ENCODE results near the gene ATP5F1B. TPM values are rescaled to one million over a fixed set of nuclear protein-coding genes. Genes with fewer than 3 reads are reported as not detected.

ATP5F1B gene
- total and polyA plus RNA-seq, 9 of the 15 experiments (the other 6 are each of a cell fraction or from before 2014, with no cell fraction given) = 908 to 3,125 (median 1,482) TPM

DNA sequence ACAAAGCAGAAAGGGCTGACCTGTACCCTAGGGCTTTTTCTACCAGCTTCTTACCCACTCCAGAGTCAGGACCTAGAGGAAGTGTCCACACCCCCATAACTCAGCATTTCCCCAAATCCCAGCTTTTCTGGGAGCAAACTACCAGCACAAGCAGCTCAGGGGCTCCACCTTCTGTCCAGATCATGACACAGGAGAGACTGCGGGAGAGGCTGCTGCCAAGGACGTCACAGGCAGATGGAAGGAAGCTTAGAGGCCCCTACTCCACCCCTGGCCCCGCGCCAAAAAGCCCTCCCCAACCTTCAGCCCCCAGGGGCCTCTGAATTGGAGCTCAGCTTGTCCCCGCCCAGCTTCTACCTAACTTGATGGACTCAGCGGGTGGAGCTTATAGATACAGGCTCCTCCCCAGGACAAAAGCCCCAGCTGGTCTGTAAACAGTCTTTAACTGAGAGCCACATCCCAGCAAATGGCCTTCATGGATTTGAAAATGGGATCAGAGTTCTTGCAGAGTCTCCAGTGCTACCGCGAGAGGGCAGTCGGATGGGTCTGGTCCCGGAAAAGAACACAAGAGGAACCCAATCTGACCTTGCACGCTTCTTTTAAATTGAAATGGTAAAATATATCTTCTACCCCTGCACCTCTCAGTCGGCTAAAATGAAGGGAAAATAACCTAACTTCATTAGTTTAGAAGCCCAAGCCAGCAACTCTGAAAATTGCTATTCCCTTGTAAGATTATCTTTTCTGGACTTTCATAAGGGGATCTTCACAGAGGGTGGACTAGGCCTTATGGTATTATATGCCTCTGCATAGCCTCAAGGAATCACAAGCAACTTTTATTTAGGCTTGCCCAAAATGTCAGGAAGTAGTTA is 8.9 kb downstream of the ATP5F1B start (continued):
- TF ChIP-seq, protein P1, sequence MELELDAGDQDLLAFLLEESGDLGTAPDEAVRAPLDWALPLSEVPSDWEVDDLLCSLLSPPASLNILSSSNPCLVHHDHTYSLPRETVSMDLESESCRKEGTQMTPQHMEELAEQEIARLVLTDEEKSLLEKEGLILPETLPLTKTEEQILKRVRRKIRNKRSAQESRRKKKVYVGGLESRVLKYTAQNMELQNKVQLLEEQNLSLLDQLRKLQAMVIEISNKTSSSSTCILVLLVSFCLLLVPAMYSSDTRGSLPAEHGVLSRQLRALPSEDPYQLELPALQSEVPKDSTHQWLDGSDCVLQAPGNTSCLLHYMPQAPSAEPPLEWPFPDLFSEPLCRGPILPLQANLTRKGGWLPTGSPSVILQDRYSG (tag; conservative IDR thresholded peaks at IDR 0.05; ENCODE audit: low read depth) = no peak
- 0 out of 2 replicates have a peak, but pooled peaks have one; percentile 8 for TF ChIP-seq CHCHD3 (CRISPR knock-in tag; IDR thresholded peaks at IDR 0.05)
- TF ChIP-seq BDP1 (IDR thresholded peaks at IDR 0.05; ENCODE audit: insufficient read depth, insufficient read length) = no peak
- TF ChIP-seq MAX (CRISPR knock-in tag; IDR thresholded peaks at IDR 0.05) = no peak
- TF ChIP-seq STAT5A (IDR thresholded peaks at IDR 0.05; ENCODE audit: borderline replicate concordance, low read length) = peak; percentile 20; the same call in 1 of the 2 replicates
- TF ChIP-seq TCF7L2 (IDR thresholded peaks at IDR 0.05; ENCODE audit: low read depth, low read length) = no peak
- no peak for TF ChIP-seq CAMTA2 (CRISPR knock-in tag; conservative IDR thresholded peaks at IDR 0.05)
- TF ChIP-seq STAT5B (CRISPR knock-in tag; IDR thresholded peaks at IDR 0.05) = no peak
- no peak for TF ChIP-seq CBX8 (IDR thresholded peaks at IDR 0.05; ENCODE audit: borderline replicate concordance, extremely low read depth, low read depth, low read length, poor library complexity, severe bottlenecking)
- peak; percentile 85 for TF ChIP-seq GABPB1 (CRISPR knock-in tag; IDR thresholded peaks at IDR 0.05)
- TF ChIP-seq, protein P2, sequence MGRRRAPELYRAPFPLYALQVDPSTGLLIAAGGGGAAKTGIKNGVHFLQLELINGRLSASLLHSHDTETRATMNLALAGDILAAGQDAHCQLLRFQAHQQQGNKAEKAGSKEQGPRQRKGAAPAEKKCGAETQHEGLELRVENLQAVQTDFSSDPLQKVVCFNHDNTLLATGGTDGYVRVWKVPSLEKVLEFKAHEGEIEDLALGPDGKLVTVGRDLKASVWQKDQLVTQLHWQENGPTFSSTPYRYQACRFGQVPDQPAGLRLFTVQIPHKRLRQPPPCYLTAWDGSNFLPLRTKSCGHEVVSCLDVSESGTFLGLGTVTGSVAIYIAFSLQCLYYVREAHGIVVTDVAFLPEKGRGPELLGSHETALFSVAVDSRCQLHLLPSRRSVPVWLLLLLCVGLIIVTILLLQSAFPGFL (CRISPR knock-in tag; IDR thresholded peaks at IDR 0.05) = 0 out of 2 replicates have a peak, but pooled peaks have one; percentile 80
- no peak for TF ChIP-seq MCM5 (IDR thresholded peaks at IDR 0.05; ENCODE audit: low read depth)
- no peak for TF ChIP-seq MCM2 (IDR thresholded peaks at IDR 0.05; ENCODE audit: low read depth)
- no peak for TF ChIP-seq RBM22 (IDR thresholded peaks at IDR 0.05; ENCODE audit: low read depth, low read length, poor library complexity, severe bottlenecking)
- TF ChIP-seq MLX (CRISPR knock-in tag; conservative IDR thresholded peaks at IDR 0.05) = 0 out of 4 replicates have a peak, but pooled peaks of 1 of the 2 experiments have one; percentile 65
- peak; percentile 36; the same call in 1 of the 2 replicates for TF ChIP-seq BHLHE40 (IDR thresholded peaks at IDR 0.05; ENCODE audit: low read length)
- TF ChIP-seq ZNF512 (tag; IDR thresholded peaks at IDR 0.05) = no peak
- TF ChIP-seq ZC3H4 (CRISPR knock-in tag; IDR thresholded peaks at IDR 0.05; ENCODE audit: borderline replicate concordance) = no peak
- TF ChIP-seq ZFPM2 (CRISPR knock-in tag; IDR thresholded peaks at IDR 0.05) = no peak
- no peak for TF ChIP-seq SMAD3 (CRISPR knock-in tag; conservative IDR thresholded peaks at IDR 0.05)
